Thyroid gland (tissue), 4 donors: ENCODE data around the gene TMEM138. TPM values are rescaled to one million over a fixed set of nuclear protein-coding genes. Genes with fewer than 3 reads are reported as not detected.
A peak's percentile ranks its signal among the peaks of the same experiment; 100 is the strongest.

Source experiments
- DNase-seq, 2 donors: peaks; one replicate each; pipeline ENCODE4 v3.0.0-alpha.2; 2019
- H3K27ac ChIP-seq, 3 donors: fragments of 200-600 bp; sonication (generic); 1 replicate in 2 of 3; 2 replicates in 1 of 3; pipeline ENCODE4 v1.5.1; 2016 to 2019; ENCODE audit warnings: mild to moderate bottlenecking in 1 of 3, moderate library complexity in 1 of 3
- H3K27me3 ChIP-seq: fragments of 200-600 bp; sonication (generic); one replicate; pipeline ENCODE4 v1.5.1; 2019
- H3K36me3 ChIP-seq, 2 donors: fragments of 200-600 bp; sonication (generic); one replicate each; pipeline ENCODE4 v1.5.1; 2016 to 2019
- H3K4me1 ChIP-seq, 2 donors: fragments of 200-600 bp; sonication (generic); one replicate each; pipeline ENCODE4 v1.5.1; 2017 to 2019
- H3K4me3 ChIP-seq, 3 donors: fragments of 200-600 bp; sonication (generic); replicated peaks in 1 of 3; 1 replicate in 2 of 3; 2 replicates in 1 of 3; pipeline ENCODE4 v1.5.1; 2016; ENCODE audit warnings: mild to moderate bottlenecking in 1 of 3
- H3K9me3 ChIP-seq: fragments of 200-600 bp; sonication (generic); one replicate; pipeline ENCODE4 v1.5.1; 2017
- POLR2A ChIP-seq, 2 donors: fragments of 450-650 bp; IDR thresholded peaks; one replicate each; pipeline ENCODE4 v1.6.1; 2017; ENCODE audit warnings: antibody characterized with exemption in 2 of 2, mild to moderate bottlenecking in 2 of 2, moderate library complexity in 1 of 2
- WGBS, 2 donors: methylation state at CpG; one replicate each; pipeline ENCODE4 v1.1.5; 2017; 5-methylcytosine and 5-hydroxymethylcytosine counted together
- intact Hi-C: fragments of 100-400 bp; cut with DNase I; formaldehyde crosslinking; loops from one replicate; pipeline ENCODE4 v1.15.1; 2023
- total RNA-seq, 4 donors: library from RNA; depleted of rRNA; stranded (reverse); fragments of >200 nt; gene quantifications; one replicate each; pipeline ENCODE4 v1.2.3, GENCODE V29; 2016
- TF ChIP-seq, protein P1 (sequence below), 6 experiments: fragments of 200-600 bp in 3 of 6; fragments of 450-650 bp in 3 of 6; sonication (generic) in 3 of 6; IDR thresholded peaks; one replicate each; pipeline ENCODE4 v1.5.1; 2016 to 2019; ENCODE audit warnings: antibody characterized with exemption in 6 of 6, mild to moderate bottlenecking in 2 of 6, inconsistent platforms in 1 of 6, moderate library complexity in 1 of 6

Gene TMEM138
- total RNA-seq, 4 donors from 2014 or later: 25.3 to 37.1 (median 31.5) TPM

DNA sequence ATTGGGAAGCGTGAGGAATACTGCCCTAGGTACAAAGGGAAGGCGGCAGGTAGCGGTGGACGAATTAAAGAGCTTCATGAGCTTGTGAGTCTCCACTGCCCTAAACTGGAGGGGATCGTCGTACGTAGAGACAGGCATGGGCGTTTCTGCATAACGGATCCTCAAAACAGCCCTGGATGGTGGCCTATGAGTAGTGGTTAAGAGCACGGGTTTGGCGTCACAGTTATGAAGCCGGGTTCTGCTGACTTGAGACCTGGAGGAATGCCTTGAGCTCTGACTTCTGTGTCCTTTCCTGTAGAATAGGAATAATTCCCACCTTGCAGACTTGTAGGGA lies 335 bp downstream of the TMEM138 start:
- H3K9me3 ChIP-seq: no peaks in the 10 kb centered on the region
- peak overlapping the region; percentile 9 to 61 (median 61) for H3K4me3 ChIP-seq
- H3K36me3 ChIP-seq: peaks cover 17 to 30% of the 10 kb centered on the region in 2 donors
- no peak for TF ChIP-seq POLR2A (IDR thresholded peaks at IDR 0.05)
- TF ChIP-seq, protein P1, sequence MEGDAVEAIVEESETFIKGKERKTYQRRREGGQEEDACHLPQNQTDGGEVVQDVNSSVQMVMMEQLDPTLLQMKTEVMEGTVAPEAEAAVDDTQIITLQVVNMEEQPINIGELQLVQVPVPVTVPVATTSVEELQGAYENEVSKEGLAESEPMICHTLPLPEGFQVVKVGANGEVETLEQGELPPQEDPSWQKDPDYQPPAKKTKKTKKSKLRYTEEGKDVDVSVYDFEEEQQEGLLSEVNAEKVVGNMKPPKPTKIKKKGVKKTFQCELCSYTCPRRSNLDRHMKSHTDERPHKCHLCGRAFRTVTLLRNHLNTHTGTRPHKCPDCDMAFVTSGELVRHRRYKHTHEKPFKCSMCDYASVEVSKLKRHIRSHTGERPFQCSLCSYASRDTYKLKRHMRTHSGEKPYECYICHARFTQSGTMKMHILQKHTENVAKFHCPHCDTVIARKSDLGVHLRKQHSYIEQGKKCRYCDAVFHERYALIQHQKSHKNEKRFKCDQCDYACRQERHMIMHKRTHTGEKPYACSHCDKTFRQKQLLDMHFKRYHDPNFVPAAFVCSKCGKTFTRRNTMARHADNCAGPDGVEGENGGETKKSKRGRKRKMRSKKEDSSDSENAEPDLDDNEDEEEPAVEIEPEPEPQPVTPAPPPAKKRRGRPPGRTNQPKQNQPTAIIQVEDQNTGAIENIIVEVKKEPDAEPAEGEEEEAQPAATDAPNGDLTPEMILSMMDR (IDR thresholded peaks at IDR 0.05): no peak
- DNase-seq: peak; percentile 15 to 29
- 0 to 2% methylated on average over 9 to 12 of the region's 12 CpGs for WGBS, 2 donors
- intact Hi-C loops: no loop called here
- peaks cover 12 to 20% of the 10 kb centered on the region in 2 donors for H3K4me1 ChIP-seq
- peak overlapping the region; percentile 16 to 97 (median 94) for H3K27ac ChIP-seq
- H3K27me3 ChIP-seq: no peaks in the 10 kb centered on the region

DNA sequence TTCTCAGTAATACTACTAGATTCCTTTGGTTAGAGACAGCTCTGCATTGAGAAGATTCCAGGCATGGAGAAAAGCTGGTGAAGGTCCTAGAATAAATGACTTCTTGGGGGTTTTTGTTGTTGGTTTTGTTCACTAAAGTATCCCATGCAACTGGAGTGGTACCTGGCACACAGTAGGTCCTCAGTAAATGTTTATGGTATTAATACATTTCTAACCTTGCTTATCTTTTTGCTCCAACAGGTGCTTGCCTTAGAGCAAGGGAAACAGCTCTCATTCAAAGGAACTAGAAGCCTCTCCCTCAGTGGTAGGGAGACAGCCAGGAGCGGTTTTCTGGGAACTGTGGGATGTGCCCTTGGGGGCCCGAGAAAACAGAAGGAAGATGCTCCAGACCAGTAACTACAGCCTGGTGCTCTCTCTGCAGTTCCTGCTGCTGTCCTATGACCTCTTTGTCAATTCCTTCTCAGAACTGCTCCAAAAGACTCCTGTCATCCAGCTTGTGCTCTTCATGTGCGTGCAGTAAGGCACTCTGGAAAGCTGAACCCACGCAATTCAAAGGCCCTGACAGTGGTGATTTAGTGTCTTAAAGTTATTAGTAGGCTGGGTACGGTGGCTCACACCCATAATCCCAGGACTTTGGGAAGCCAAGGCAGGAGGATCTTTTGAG lies 2.0 kb downstream of the TMEM138 start:
- no peak for TF ChIP-seq POLR2A (IDR thresholded peaks at IDR 0.05)
- TF ChIP-seq, protein P1 (IDR thresholded peaks at IDR 0.05): no peak

DNA sequence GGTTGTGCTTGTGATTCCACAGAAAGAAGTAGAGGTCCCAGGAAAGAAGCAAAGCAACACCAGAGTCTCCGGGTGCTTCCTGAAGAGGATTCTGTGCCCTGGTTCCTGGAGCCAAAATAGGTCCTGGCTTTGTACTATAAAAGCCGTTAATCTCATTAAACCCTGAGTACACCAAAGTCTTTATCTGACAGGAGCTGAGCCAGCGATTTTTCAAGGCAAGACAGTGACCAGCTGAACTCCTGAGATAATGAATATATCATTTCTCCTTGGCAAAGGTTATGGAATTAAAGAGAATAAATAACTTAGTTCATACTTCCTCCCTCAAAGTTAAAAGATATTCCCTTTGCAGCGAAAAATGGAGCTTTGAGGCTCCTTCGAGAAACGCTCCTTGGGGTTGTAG lies 5.2 kb downstream of the TMEM138 start:
- no peaks in the 10 kb centered on the region for H3K9me3 ChIP-seq
- H3K4me1 ChIP-seq: peaks cover 6 to 10% of the 10 kb centered on the region in 2 donors
- intact Hi-C loops: no loop called here
- H3K27me3 ChIP-seq: no peaks in the 10 kb centered on the region
- H3K4me3 ChIP-seq: no peak overlapping the region
- no peak for DNase-seq
- no peak for TF ChIP-seq POLR2A (IDR thresholded peaks at IDR 0.05)
- TF ChIP-seq, protein P1 (IDR thresholded peaks at IDR 0.05): no peak
- peaks cover 35 to 56% of the 10 kb centered on the region in 2 donors for H3K36me3 ChIP-seq
- 91 to 95% methylated on average over 6 of the region's 6 CpGs for WGBS, 2 donors
- H3K27ac ChIP-seq: no peak overlapping the region

More for the DNA sequence above, 2.0 kb downstream of the TMEM138 start:
- Histone ChIP-seq H3K27me3 (no peaks in the 10 kb centered on the region), H3K9me3 (no peaks in the 10 kb centered on the region), H3K27ac (no peak overlapping the region), H3K4me3 (no peak overlapping the region), H3K36me3 (peaks cover 31 to 46% of the 10 kb centered on the region in 2 donors), H3K4me1 (peaks cover 12 to 20% of the 10 kb centered on the region in 2 donors)
- DNase-seq: no peak
- 91 to 95% methylated on average over 4 to 5 of the region's 5 CpGs for WGBS, 2 donors
- intact Hi-C loops: no loop called here

DNA sequence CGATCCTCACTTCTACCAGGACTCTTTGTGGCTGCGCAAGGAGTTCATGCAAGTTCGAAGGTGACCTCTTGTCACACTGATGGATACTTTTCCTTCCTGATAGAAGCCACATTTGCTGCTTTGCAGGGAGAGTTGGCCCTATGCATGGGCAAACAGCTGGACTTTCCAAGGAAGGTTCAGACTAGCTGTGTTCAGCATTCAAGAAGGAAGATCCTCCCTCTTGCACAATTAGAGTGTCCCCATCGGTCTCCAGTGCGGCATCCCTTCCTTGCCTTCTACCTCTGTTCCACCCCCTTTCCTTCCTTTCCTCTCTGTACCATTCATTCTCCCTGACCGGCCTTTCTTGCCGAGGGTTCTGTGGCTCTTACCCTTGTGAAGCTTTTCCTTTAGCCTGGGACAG lies 6.5 kb downstream of the TMEM138 start:
- Histone ChIP-seq H3K4me1 (no peaks in the 10 kb centered on the region), H3K36me3 (peaks cover 35 to 56% of the 10 kb centered on the region in 2 donors), H3K27me3 (no peaks in the 10 kb centered on the region), H3K27ac (no peak overlapping the region), H3K9me3 (no peaks in the 10 kb centered on the region), H3K4me3 (no peak overlapping the region)
- TF ChIP-seq, protein P1 (IDR thresholded peaks at IDR 0.05): no peak
- TF ChIP-seq POLR2A (IDR thresholded peaks at IDR 0.05): no peak
- WGBS, 2 donors: 94 to 95% methylated on average over 7 of the region's 7 CpGs
- intact Hi-C loops: no loop called here
- no peak for DNase-seq
